BLaER1 (cell line): Measurements from ENCODE around the gene CCNY.
"Not testable (repeated sequence)": the region's sequence is repeated elsewhere in the genome, so short reads cannot be mapped to it uniquely, and the experiment has no call there.

Source experiments
- H3K27ac ChIP-seq: shearing (Covaris generic); formaldehyde crosslinking; 2 replicates; pipeline ENCODE4 v1.8.1; 2022
- H3K27me3 ChIP-seq: shearing (Covaris generic); formaldehyde crosslinking; 2 replicates; pipeline ENCODE4 v1.8.1; 2022
- H3K36me3 ChIP-seq: shearing (Covaris generic); formaldehyde crosslinking; 2 replicates; pipeline ENCODE4 v1.8.1; 2022
- H3K4me1 ChIP-seq: shearing (Covaris generic); formaldehyde crosslinking; 2 replicates; pipeline ENCODE4 v1.8.1; 2022
- H3K4me2 ChIP-seq: shearing (Covaris generic); formaldehyde crosslinking; 2 replicates; pipeline ENCODE4 v1.8.1; 2022
- H3K4me3 ChIP-seq: shearing (Covaris generic); formaldehyde crosslinking; 2 replicates; pipeline ENCODE4 v1.8.1; 2022
- H3K9ac ChIP-seq: shearing (Covaris generic); formaldehyde crosslinking; 2 replicates; pipeline ENCODE4 v1.8.1; 2022
- H3K9me3 ChIP-seq: shearing (Covaris generic); formaldehyde crosslinking; 2 replicates; pipeline ENCODE4 v1.8.1; 2022
- H4K20me1 ChIP-seq: shearing (Covaris generic); formaldehyde crosslinking; 2 replicates; pipeline ENCODE4 v1.8.1; 2022
- Cebpa-rat ChIP-seq: shearing (Covaris generic); IDR thresholded peaks from 2 replicates; pipeline ENCODE4 v1.8.1; 2022

The CCNY gene

DNA sequence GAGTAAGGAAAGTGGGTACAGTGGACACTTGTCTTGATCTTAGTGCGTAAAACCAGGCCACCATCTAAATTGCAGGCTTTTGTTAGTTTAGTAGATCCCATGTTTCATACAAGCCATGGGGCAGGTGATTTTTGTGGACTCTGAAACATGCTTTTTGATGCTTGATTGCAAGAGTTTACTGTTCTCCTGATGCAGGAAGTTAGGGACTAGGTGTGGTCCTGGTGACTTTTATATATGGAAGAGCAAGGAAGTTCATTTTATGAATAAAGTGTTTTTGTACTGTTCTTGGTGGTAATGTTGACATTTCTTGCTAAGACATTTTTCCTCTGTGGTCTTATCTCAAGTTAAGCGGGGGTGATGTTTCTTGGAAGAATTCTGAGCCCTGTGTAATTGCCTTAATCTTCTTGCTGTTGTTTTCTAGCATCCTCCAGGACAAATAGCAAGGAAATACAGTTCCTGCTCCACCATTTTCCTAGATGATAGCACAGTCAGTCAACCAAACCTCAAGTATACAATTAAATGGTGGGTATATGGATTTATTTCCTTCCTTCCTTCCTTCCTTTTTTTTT, 179.9 kb downstream of the CCNY start:
- no peak for TF ChIP-seq Cebpa-rat
- H3K27me3 ChIP-seq, result no peaks in the 10 kb centered on the region
- no peak overlapping the region for H3K9ac ChIP-seq
- H3K4me3 ChIP-seq, result no peak overlapping the region
- peaks cover 13% of the 10 kb centered on the region for H3K4me1 ChIP-seq
- no peaks in the 10 kb centered on the region for H3K9me3 ChIP-seq
- no peak overlapping the region for H3K4me2 ChIP-seq
- peaks cover 50% of the 10 kb centered on the region; the same call in 1 of the 2 replicates for H4K20me1 ChIP-seq
- peaks cover 41% of the 10 kb centered on the region for H3K36me3 ChIP-seq
- no peak overlapping the region for H3K27ac ChIP-seq

DNA sequence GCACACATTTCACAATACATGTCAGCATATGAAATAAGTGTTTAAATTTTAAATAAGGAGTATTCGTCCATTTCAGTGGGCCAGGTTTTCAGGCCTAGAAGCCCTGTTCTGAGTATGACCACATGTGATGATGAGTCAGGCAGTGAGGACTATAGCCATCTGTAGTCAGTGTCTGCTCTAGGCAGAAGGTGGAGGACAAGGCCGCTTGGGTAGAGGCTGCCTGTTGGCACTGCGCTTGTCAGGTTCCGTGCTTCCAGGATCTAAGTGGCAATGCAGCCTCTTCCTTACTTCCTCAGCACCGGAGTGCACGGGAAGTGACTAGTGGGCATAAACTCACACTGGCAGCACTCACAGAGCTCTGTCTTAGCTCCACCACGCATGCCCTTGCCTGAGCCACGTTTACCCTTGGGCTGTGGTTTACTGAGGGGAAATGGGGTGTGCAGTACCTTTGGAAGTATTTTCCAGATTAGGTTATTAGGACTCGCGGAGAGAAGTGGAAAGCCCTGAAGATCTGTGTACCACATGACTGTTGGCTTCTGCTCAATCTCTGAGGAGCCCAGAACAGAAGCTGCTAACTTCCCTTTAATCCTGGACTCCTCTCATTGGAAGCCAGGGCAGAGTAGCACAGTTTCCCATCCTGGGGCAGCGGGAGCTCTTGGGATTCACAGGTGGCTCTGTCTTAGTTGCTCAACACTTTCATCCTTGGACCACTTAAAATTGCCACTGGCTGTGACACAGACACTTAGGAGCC, 181.3 kb downstream of the CCNY start:
- H3K4me2 ChIP-seq, result no peak overlapping the region
- no peak overlapping the region for H3K4me3 ChIP-seq
- H3K36me3 ChIP-seq, result peaks cover 52% of the 10 kb centered on the region
- TF ChIP-seq Cebpa-rat, result no peak
- no peaks in the 10 kb centered on the region for H3K27me3 ChIP-seq
- H3K9me3 ChIP-seq, result no peaks in the 10 kb centered on the region
- no peak overlapping the region for H3K27ac ChIP-seq
- H4K20me1 ChIP-seq, result peaks cover 47% of the 10 kb centered on the region; the same call in 1 of the 2 replicates
- H3K4me1 ChIP-seq, result peaks cover under 1% of the 10 kb centered on the region; the same call in 1 of the 2 replicates
- H3K9ac ChIP-seq, result no peak overlapping the region

DNA sequence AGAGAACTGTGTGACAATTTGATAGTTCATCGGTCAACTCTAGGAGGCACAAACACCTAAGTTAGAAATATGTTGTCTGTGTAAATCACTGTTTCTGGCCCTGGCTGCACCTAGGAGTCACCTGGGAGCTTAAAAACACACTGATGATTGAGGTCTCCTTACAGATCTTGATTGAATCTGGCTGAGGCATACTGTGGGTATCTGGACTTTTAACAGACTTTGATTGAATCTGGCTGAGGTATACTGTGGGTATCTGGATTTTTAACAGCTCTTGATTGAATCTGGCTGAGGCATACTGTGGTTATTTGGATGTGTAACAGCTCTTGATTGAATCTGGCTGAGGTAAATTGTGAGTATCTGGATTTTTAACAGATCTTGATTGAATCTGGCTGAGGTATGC, 181.9 kb downstream of the CCNY start:
- Histone ChIP-seq H4K20me1 (peaks cover 45% of the 10 kb centered on the region; the same call in 1 of the 2 replicates), H3K36me3 (peaks cover 57% of the 10 kb centered on the region)
- not testable (repeated sequence) for H3K4me2 ChIP-seq, H3K4me3 ChIP-seq, H3K9ac ChIP-seq, H3K27me3 ChIP-seq, H3K27ac ChIP-seq, H3K9me3 ChIP-seq, H3K4me1 ChIP-seq

DNA sequence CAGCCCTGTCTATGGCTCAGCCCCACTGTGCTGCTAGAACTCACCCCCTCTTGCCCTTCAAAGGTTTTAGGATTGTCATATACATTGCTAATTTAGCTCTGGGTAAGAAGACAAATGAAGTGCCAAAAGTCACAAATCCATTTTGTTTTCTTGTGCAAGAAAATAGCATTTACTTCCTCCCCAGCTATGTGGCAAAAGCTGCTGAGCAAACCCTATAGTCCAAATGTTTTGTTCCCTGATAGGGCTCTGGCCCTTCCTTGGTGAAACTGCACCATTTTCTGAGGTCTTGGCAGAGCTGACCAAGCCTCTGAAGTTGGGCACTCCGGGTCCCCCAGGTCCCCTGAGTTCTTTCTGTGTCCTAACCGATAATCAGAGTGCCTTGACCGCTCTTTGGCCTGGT, 184.7 kb downstream of the CCNY start:
- no peak for TF ChIP-seq Cebpa-rat
- Histone ChIP-seq H3K9ac (no peak overlapping the region), H3K27me3 (no peaks in the 10 kb centered on the region), H3K4me1 (peaks cover 13% of the 10 kb centered on the region; the same call in 1 of the 2 replicates), H3K27ac (no peak overlapping the region), H3K4me3 (no peak overlapping the region), H3K36me3 (peaks cover 54% of the 10 kb centered on the region), H3K4me2 (no peak overlapping the region), H3K9me3 (no peaks in the 10 kb centered on the region), H4K20me1 (peaks cover 28% of the 10 kb centered on the region; the same call in 1 of the 2 replicates)

DNA sequence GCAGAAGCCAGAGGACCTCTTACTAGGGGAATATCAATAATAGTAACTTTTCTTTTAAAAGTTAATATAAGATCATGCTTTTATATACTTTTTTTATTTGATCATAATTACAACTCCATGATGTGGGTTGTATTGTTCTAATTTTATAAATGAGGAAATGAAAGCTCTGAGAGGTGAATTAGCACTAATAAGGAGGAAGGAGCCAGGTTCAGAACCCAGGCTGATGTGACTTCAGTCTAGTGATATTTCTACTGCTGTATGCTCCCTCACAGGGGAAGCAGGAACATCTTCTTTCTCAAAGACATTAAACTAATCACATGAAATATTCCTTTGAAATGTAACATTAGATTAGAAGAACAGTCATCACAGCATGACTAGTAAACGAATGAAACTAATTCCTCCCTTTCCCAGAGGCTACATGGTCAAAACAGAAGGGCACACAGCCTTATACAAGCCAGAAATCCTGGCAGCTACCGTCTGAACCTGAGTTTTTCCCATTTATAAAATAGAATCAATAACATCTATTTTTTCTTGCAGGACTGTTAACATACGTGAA, 187.4 kb downstream of the CCNY start:
- Histone ChIP-seq H3K36me3 (peaks cover 55% of the 10 kb centered on the region), H4K20me1 (peaks cover 21% of the 10 kb centered on the region; the same call in 1 of the 2 replicates), H3K9ac (no peak overlapping the region), H3K27me3 (no peaks in the 10 kb centered on the region), H3K4me3 (no peak overlapping the region), H3K4me1 (peaks cover 13% of the 10 kb centered on the region; the same call in 1 of the 2 replicates), H3K4me2 (no peak overlapping the region), H3K27ac (no peak overlapping the region), H3K9me3 (no peaks in the 10 kb centered on the region)
- no peak for TF ChIP-seq Cebpa-rat

DNA sequence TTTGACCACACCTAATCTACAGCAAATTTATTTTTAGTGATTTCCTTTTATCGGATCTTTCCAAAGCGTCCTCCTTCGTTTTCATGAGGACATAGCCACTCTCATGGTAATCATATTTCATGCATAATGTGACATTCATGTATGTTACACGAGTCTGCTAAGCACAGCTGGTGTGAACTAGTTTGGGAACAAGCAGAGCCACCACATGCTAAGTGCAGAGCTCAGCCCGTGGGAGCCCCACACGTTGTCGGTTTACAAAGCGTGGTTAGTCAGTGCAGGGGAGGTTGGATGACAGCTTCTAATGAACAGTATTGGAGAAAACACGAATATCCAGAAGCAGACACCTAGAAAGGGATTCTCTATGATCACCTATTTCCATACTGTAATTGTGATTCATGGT, 190.4 kb downstream of the CCNY start:
- Histone ChIP-seq H3K27me3 (no peaks in the 10 kb centered on the region), H3K9ac (no peak overlapping the region), H3K36me3 (peaks cover 60% of the 10 kb centered on the region), H3K9me3 (no peaks in the 10 kb centered on the region), H4K20me1 (peaks cover 13% of the 10 kb centered on the region; the same call in 1 of the 2 replicates), H3K4me2 (no peak overlapping the region), H3K4me3 (no peak overlapping the region), H3K27ac (no peak overlapping the region), H3K4me1 (peaks cover 13% of the 10 kb centered on the region; the same call in 1 of the 2 replicates)
- TF ChIP-seq Cebpa-rat, result no peak

DNA sequence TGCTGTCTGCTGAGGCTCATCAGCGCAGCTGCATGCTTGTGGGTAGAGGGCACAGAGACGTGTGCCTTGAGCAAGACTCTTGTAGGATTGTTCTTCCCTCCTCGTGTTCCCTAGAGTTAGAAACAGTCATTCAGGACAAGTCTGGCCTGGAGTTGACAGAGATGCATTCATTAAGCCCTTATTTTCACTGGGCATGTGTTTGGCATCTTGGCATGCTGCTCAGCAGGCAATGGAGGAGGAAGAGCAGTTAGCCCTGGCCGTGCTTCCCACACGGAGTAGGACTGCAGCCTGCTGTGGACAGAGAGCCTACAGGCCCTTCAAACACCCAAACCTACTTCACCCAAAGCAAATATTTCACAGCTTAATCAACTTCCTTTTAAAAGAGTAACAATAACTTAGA, 195.8 kb downstream of the CCNY start:
- Histone ChIP-seq H3K36me3 (peaks cover 95% of the 10 kb centered on the region), H3K9me3 (peaks cover 52% of the 10 kb centered on the region)

DNA sequence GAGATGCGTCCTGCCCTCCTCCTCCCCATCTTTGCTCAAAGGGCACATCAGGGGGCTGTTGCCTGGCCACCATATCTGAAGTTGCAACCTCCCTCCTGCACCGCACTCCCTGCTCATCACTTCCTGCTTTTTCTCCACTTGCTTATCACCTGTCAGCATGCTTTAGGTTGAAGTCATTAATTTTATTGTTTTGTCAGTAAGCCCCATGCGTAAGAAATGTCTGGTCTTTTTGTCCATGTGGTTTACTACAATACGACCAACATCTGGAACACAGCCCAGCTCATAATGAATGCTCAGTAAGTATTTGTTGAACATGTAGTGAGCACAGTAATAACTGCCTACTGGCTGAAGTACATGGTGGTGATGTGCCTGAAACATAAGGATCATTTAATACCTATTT, 197.3 kb downstream of the CCNY start:
- H3K27ac ChIP-seq, result no peak overlapping the region
- no peak overlapping the region for H3K4me3 ChIP-seq
- H3K9ac ChIP-seq, result no peak overlapping the region
- no peak for TF ChIP-seq Cebpa-rat
- H3K9me3 ChIP-seq, result peaks cover 65% of the 10 kb centered on the region
- no peaks in the 10 kb centered on the region for H3K4me1 ChIP-seq
- H3K36me3 ChIP-seq, result peaks cover 98% of the 10 kb centered on the region
- no peaks in the 10 kb centered on the region for H3K27me3 ChIP-seq
- H3K4me2 ChIP-seq, result no peak overlapping the region
- 0 out of 2 replicates have a peak, but pooled peaks cover 5% of the 10 kb centered on the region for H4K20me1 ChIP-seq

More for the DNA sequence above, 195.8 kb downstream of the CCNY start:
- Histone ChIP-seq H3K27ac (no peak overlapping the region), H3K4me3 (no peak overlapping the region), H4K20me1 (0 out of 2 replicates have a peak, but pooled peaks cover 5% of the 10 kb centered on the region), H3K4me2 (no peak overlapping the region), H3K9ac (no peak overlapping the region), H3K4me1 (no peaks in the 10 kb centered on the region), H3K27me3 (no peaks in the 10 kb centered on the region)
- TF ChIP-seq Cebpa-rat, result no peak

DNA sequence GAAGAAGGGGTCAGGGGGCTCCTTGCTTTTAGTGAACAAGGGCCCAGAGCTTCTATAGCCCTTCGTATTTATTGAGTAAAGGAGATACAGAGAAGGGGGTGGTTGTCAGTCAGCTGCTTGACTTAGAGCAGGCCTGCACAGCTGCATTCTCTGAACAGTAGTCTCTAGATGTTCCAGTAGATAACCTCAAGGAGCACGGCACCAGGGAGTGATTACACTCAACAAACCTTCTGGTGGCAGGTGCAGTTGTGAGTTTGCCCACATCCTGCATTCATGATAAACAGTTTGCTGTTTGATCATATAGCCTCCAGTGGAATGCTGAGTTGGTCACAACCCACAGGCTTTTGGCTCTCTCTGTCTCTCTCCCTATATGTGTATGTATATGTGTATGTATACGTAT, 198.8 kb downstream of the CCNY start:
- H3K9ac ChIP-seq, result no peak overlapping the region
- H3K4me1 ChIP-seq, result no peaks in the 10 kb centered on the region
- no peak overlapping the region for H3K27ac ChIP-seq
- no peaks in the 10 kb centered on the region for H3K27me3 ChIP-seq
- peaks cover 95% of the 10 kb centered on the region for H3K36me3 ChIP-seq
- no peaks in the 10 kb centered on the region for H4K20me1 ChIP-seq
- H3K4me2 ChIP-seq, result no peak overlapping the region
- H3K9me3 ChIP-seq, result peaks cover 67% of the 10 kb centered on the region
- no peak overlapping the region for H3K4me3 ChIP-seq
- TF ChIP-seq Cebpa-rat, result no peak

DNA sequence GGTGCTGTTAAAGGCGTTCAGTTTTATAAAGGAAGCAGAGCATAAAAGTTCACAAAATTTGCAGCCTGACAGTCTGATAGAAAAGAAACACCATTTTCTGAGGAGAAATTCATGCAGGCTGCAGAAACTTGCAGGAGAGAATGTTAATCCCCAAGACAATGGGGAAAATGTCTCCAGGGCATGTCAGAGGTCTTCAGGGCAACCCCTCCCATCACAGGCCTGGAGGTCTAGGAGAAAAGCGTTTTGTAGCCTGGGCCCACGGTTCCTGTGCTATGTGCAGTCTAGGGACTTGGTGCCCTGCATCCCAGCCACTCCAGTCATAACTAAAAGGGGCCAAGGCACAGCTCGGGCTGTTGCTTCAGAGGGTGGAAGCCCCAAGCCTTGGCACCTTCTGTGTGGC, 200.5 kb downstream of the CCNY start:
- H3K36me3 ChIP-seq, result peaks cover 85% of the 10 kb centered on the region
- H3K27ac ChIP-seq, result no peak overlapping the region
- H3K9me3 ChIP-seq, result peaks cover 67% of the 10 kb centered on the region
- no peaks in the 10 kb centered on the region for H4K20me1 ChIP-seq
- H3K4me3 ChIP-seq, result no peak overlapping the region
- H3K27me3 ChIP-seq, result no peaks in the 10 kb centered on the region
- H3K9ac ChIP-seq, result no peak overlapping the region
- no peaks in the 10 kb centered on the region for H3K4me1 ChIP-seq
- TF ChIP-seq Cebpa-rat, result no peak
- no peak overlapping the region for H3K4me2 ChIP-seq

DNA sequence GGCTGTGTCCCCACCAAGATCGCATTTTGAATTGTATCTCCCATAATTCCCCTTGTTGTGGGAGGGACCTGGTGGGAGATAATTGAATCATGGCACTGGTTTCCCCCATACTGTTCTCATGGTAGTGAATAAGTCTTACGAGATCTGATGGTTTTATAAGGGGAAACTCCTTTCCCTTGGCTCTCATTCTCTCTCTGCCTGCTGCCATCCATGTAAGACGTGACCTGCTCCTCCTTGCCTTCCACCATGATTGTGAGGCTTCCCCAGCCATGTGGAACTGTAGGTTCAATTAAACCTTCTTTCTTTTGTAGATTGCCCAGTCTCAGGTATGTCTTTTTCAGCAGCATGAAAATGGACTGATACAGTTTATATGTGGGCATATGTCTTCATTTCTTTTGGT, 201.6 kb downstream of the CCNY start:
- H3K27ac ChIP-seq, H4K20me1 ChIP-seq, H3K4me1 ChIP-seq, H3K4me3 ChIP-seq, H3K9ac ChIP-seq, H3K27me3 ChIP-seq, H3K4me2 ChIP-seq: not testable (repeated sequence)
- peaks cover 85% of the 10 kb centered on the region for H3K36me3 ChIP-seq
- peaks cover 58% of the 10 kb centered on the region for H3K9me3 ChIP-seq
